Upper lobe of left lung (tissue), 4 donors: ENCODE measurements around the gene ADAMTS3.

Source experiments
- EP300 ChIP-seq, 4 donors: sonication (generic); formaldehyde crosslinking; IDR thresholded peaks; one replicate each; pipeline ENCODE4 v1.5.1; 2017; ENCODE audit warnings: antibody characterized with exemption in 4 of 4, control low read depth in 2 of 4
- POLR2A ChIP-seq, 4 donors: fragments of 450-650 bp; IDR thresholded peaks; one replicate each; pipeline ENCODE4 v1.5.1; 2016 to 2017; ENCODE audit warnings: antibody characterized with exemption in 4 of 4, mild to moderate bottlenecking in 2 of 4
- POLR2AphosphoS5 ChIP-seq, 2 donors: sonication (generic); formaldehyde crosslinking; IDR thresholded peaks; one replicate each; pipeline ENCODE4 v1.5.1; 2017; ENCODE audit warnings: antibody characterized with exemption in 2 of 2
- TF ChIP-seq, protein P1 (sequence below), 6 experiments: fragments of 450-650 bp in 4 of 6; fragments of 200-600 bp in 2 of 6; sonication (generic) in 2 of 6; IDR thresholded peaks; one replicate each; pipeline ENCODE4 v1.5.1; 2016 to 2019; ENCODE audit warnings: antibody characterized with exemption in 6 of 6

GRCh38 chr4:72255269-72255668 lies 313.8 kb downstream of the ADAMTS3 start:
- TF ChIP-seq, protein P1, sequence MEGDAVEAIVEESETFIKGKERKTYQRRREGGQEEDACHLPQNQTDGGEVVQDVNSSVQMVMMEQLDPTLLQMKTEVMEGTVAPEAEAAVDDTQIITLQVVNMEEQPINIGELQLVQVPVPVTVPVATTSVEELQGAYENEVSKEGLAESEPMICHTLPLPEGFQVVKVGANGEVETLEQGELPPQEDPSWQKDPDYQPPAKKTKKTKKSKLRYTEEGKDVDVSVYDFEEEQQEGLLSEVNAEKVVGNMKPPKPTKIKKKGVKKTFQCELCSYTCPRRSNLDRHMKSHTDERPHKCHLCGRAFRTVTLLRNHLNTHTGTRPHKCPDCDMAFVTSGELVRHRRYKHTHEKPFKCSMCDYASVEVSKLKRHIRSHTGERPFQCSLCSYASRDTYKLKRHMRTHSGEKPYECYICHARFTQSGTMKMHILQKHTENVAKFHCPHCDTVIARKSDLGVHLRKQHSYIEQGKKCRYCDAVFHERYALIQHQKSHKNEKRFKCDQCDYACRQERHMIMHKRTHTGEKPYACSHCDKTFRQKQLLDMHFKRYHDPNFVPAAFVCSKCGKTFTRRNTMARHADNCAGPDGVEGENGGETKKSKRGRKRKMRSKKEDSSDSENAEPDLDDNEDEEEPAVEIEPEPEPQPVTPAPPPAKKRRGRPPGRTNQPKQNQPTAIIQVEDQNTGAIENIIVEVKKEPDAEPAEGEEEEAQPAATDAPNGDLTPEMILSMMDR (IDR thresholded peaks at IDR 0.05): no peak
- no peak for TF ChIP-seq EP300 (IDR thresholded peaks at IDR 0.05)
- TF ChIP-seq POLR2A (IDR thresholded peaks at IDR 0.05): no peak
- no peak for TF ChIP-seq POLR2AphosphoS5 (IDR thresholded peaks at IDR 0.05)
